ENCODE measurements around the gene CDCP1.

CDCP1 gene

GRCh38 chr3:45132568-45133211 lies 13.5 kb downstream of the CDCP1 start:
- no peak for TF ChIP-seq CTCF (conservative IDR thresholded peaks at IDR 0.05)
- no peak overlapping the region for H3K27ac ChIP-seq

DNA sequence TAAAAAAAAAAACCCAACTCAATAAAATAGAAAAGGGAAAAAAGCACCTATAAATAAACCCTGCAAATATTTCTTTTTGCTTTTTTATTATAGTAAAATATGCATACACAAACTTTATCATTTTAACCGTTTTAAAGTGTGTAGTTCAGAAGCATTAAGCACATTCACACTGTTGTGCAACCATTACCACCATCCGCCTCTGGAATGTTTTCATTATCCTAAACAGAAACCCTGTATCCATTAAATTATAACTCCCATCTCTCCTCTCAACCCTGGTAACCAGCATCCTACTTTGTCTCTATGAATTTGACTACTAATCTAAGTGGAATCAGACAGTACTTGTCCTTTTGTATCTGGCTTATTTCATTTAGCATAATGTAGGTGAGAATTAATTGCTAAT lies 15.0 kb downstream of the CDCP1 start:
- no peak for TF ChIP-seq CTCF (conservative IDR thresholded peaks at IDR 0.05)
- no peak overlapping the region for H3K27ac ChIP-seq

DNA sequence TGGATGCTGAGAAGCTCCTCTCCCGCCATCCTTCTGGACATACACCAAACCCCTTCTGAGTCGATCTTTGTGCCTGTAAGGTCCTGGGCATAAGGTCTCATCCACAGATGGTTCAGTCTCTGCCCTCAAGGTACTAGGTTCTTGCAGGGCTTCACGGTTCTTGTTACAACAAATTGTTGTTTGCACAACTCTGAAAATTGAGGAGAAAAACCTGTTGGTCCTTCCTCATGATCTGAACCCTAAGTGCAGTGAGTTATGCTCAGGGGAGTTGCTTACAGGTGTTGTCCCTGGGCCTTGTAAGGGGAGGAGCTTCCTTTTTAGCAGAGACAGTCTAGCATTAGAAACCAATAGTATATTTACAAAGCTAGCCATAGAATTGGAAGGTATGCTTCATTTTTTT lies 15.7 kb downstream of the CDCP1 start:
- no peak overlapping the region for H3K27ac ChIP-seq
- TF ChIP-seq CTCF (conservative IDR thresholded peaks at IDR 0.05), result no peak

DNA sequence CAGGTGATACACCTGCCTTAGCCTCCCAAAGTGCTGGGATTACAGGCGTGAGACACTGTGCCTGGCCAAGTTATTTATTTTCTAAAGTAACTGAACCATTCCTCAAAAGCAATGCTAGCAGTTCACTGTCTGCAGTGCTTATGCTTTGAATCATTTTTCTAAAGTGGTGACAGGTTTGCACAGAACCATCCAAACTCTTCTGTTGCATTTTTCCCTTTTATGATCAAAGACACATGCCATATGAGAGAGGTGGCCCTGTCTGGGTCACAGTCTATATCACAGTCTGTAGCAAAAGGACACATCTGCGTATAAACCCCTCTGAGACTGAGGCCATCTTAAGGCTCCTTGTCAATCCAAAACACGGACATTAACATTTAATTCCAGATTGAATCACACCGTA lies 17.2 kb downstream of the CDCP1 start:
- no peak overlapping the region for H3K27ac ChIP-seq
- TF ChIP-seq CTCF (conservative IDR thresholded peaks at IDR 0.05), result no peak

DNA sequence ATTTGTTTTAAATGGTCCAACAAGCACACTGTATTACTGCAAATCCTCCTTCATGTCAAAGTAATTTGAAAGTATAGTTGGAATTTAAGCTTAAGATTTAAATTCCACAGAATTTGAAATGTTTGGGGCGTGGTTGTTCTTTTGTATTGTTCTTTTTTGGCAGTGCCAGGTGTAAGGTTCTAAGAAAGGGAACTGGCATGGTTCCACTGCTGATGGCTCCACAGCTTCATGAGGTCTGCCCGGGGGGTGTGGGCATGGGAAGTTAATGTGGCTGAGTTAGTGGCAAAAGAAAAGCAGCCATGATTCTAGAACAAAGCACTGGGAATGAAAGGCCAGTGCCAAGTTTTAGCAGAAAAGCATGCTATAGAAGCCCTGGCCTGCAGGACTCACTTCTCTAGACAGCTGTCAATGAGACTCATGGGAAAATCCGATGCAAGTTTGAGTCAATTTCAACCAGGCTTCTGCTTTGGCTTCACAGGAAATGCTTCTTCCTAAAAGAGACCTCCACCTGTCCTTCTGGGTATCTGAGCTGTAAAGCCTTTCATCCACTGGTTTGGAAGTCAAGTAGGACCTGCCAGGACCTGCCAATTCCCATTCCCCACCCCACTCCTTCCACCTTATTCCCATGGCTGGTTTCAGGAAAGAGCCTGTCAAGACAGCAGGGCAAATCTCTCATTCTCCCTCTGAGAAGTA lies 18.9 kb downstream of the CDCP1 start:
- no peak overlapping the region for H3K27ac ChIP-seq
- TF ChIP-seq CTCF (conservative IDR thresholded peaks at IDR 0.05), result no peak

DNA sequence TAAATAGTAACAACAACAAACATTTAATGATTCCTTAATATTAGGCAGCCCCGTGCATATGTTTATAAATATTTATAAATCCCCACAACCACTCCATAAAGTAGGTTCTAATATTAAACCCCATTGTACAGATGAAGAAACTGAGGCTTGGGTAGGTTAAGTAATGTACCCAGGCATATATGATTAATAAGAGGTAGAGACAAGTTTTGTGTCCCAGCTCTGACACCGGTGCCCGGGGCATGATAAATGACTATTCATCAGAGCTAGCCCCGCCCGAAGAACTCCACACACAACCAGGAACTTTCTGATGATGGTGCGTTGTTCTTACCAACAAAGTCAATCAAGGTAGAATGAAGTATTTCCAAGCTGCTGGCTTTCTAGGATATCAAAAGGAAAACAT lies 19.4 kb downstream of the CDCP1 start:
- no peak for TF ChIP-seq CTCF (conservative IDR thresholded peaks at IDR 0.05)
- H3K27ac ChIP-seq, result no peak overlapping the region

GRCh38 chr3:45125550-45126026 lies 20.6 kb downstream of the CDCP1 start:
- H3K27ac ChIP-seq, result no peak overlapping the region
- TF ChIP-seq CTCF (conservative IDR thresholded peaks at IDR 0.05), result no peak

Data from VCaP (cell line).